HCT116 (cell line): ENCODE results near the gene BRWD1.

ENCODE experiments used
- CEBPB ChIP-seq: IDR thresholded peaks from 2 replicates; pipeline ENCODE4 v1.6.1; 2012; ENCODE audit warnings: low read depth
- EZH2 ChIP-seq: fragments of 200-600 bp; sonication (generic); IDR thresholded peaks from 2 replicates; pipeline ENCODE4 v1.6.1; 2017; ENCODE audit warnings: antibody characterized with exemption, mixed run types
- EZH2phosphoT487 ChIP-seq: fragments of 200-600 bp; IDR thresholded peaks from 2 replicates; pipeline ENCODE4 v1.6.1; 2018; ENCODE audit warnings: antibody characterized with exemption, borderline replicate concordance
- JUND ChIP-seq: IDR thresholded peaks from 2 replicates; pipeline ENCODE4 v1.6.1; 2012
- POLR2A ChIP-seq: IDR thresholded peaks from 2 replicates; pipeline ENCODE4 v1.7.0; 2011; ENCODE audit warnings: borderline replicate concordance; ENCODE audit not compliant: insufficient read depth, insufficient read length; ENCODE audit errors: extremely low read depth
- POLR2AphosphoS5 ChIP-seq: IDR thresholded peaks from 2 replicates; pipeline ENCODE4 v1.6.1; 2011; ENCODE audit warnings: mild to moderate bottlenecking, low read depth, low read length, moderate library complexity
- RAD21 ChIP-seq: IDR thresholded peaks from 2 replicates; pipeline ENCODE4 v1.6.1; 2012; ENCODE audit warnings: low read depth, mild to moderate bottlenecking
- REST ChIP-seq: IDR thresholded peaks from 2 replicates; pipeline ENCODE4 v1.6.1; 2012; ENCODE audit warnings: low read depth
- TCF7L2 ChIP-seq: IDR thresholded peaks from 2 replicates; pipeline ENCODE4 v1.7.0; 2011; ENCODE audit warnings: borderline replicate concordance, inconsistent platforms; ENCODE audit not compliant: insufficient read depth, insufficient read length; ENCODE audit errors: extremely low read depth
- YY1 ChIP-seq: IDR thresholded peaks from 2 replicates; pipeline ENCODE4 v1.6.1; 2011; ENCODE audit warnings: low read length, low read depth, moderate library complexity, mild to moderate bottlenecking; ENCODE audit not compliant: insufficient replicate concordance; ENCODE audit errors: extremely low read depth
- TF ChIP-seq, protein P1 (sequence below), 3 experiments: fragments of 200-600 bp in 1 of 3; sonication (generic) in 1 of 3; IDR thresholded peaks in 2 of 3; conservative IDR thresholded peaks in 1 of 3; 2 replicates each; pipeline ENCODE4 v1.5.1; 2012 to 2017; ENCODE audit warnings: low read depth in 2 of 3, low read length in 2 of 3, antibody characterized with exemption in 1 of 3, borderline replicate concordance in 1 of 3, control low read depth in 1 of 3, mild to moderate bottlenecking in 1 of 3, mixed read lengths in 1 of 3, mixed run types in 1 of 3, moderate library complexity in 1 of 3; ENCODE audit not compliant: insufficient read depth in 1 of 3
- TF ChIP-seq, protein P2 (sequence below): IDR thresholded peaks from 2 replicates; pipeline ENCODE4 v1.6.1; 2012
- TF ChIP-seq, protein P3 (sequence below): IDR thresholded peaks from 2 replicates; pipeline ENCODE4 v1.6.1; 2012

DNA sequence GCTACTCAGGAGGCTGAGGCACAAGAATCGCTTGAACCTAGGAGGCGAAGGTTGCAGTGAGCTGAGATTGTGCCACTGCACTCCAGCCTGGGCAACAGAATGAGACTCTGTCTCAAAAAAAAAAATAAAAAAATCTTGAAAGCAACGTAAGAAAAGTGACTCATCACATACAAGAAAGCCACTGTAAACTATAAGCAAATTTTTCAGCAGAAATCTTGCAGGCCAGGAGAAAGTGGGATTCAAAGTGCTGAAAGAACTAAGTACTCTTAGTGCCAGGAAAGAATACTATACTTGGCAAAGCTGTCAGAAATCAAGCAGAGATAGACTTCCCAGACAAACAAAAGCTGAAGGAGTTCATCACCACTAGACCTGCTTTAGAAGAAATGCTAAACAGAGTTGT lies 39.9 kb upstream of the BRWD1 start:
- no peak for TF ChIP-seq CEBPB
- TF ChIP-seq RAD21, result no peak
- no peak for TF ChIP-seq JUND
- TF ChIP-seq, protein P1, sequence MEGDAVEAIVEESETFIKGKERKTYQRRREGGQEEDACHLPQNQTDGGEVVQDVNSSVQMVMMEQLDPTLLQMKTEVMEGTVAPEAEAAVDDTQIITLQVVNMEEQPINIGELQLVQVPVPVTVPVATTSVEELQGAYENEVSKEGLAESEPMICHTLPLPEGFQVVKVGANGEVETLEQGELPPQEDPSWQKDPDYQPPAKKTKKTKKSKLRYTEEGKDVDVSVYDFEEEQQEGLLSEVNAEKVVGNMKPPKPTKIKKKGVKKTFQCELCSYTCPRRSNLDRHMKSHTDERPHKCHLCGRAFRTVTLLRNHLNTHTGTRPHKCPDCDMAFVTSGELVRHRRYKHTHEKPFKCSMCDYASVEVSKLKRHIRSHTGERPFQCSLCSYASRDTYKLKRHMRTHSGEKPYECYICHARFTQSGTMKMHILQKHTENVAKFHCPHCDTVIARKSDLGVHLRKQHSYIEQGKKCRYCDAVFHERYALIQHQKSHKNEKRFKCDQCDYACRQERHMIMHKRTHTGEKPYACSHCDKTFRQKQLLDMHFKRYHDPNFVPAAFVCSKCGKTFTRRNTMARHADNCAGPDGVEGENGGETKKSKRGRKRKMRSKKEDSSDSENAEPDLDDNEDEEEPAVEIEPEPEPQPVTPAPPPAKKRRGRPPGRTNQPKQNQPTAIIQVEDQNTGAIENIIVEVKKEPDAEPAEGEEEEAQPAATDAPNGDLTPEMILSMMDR (IDR thresholded peaks at IDR 0.05 in 2 of 3, conservative IDR thresholded peaks at IDR 0.05 in 1 of 3; ENCODE audit: borderline replicate concordance in 1 of 3, insufficient read depth in 1 of 3, low read depth in 2 of 3, low read length in 2 of 3), result no peak
- TF ChIP-seq POLR2AphosphoS5, result no peak
- no peak for TF ChIP-seq TCF7L2
- TF ChIP-seq EZH2, result no peak
- no peak for TF ChIP-seq POLR2A
- TF ChIP-seq YY1, result no peak
- no peak for TF ChIP-seq REST
- TF ChIP-seq, protein P2, sequence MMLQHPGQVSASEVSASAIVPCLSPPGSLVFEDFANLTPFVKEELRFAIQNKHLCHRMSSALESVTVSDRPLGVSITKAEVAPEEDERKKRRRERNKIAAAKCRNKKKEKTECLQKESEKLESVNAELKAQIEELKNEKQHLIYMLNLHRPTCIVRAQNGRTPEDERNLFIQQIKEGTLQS, result no peak
- TF ChIP-seq, protein P3, sequence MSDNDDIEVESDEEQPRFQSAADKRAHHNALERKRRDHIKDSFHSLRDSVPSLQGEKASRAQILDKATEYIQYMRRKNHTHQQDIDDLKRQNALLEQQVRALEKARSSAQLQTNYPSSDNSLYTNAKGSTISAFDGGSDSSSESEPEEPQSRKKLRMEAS, result no peak
- no peak for TF ChIP-seq EZH2phosphoT487
